Measurements from ENCODE around the gene LSAMP. TPM values are rescaled to one million over a fixed set of nuclear protein-coding genes. Genes with fewer than 3 reads are reported as not detected.

LSAMP gene
- polyA plus RNA-seq, 1 of the 3 experiments (the other 2 are of a cell fraction) = 6.6 TPM

GRCh38 chr3:116069024-116069423, 376.3 kb downstream of the LSAMP start:
- H3K27me3 ChIP-seq (ENCODE audit: insufficient read depth) = no peaks in the 10 kb centered on the region
- no peaks in the 10 kb centered on the region for H3K36me3 ChIP-seq (replicated peaks in 1 of 2; ENCODE audit: control insufficient read depth in 1 of 2, insufficient read depth in 2 of 2, low read length in 1 of 2)
- no peaks in the 10 kb centered on the region for H3K9me3 ChIP-seq
- no peaks in the 10 kb centered on the region for H3F3A ChIP-seq (replicated peaks; ENCODE audit: insufficient read depth)
- H3K9me2 ChIP-seq = no peaks in the 10 kb centered on the region
- no peak overlapping the region for H3K4me2 ChIP-seq
- TF ChIP-seq, protein P1, sequence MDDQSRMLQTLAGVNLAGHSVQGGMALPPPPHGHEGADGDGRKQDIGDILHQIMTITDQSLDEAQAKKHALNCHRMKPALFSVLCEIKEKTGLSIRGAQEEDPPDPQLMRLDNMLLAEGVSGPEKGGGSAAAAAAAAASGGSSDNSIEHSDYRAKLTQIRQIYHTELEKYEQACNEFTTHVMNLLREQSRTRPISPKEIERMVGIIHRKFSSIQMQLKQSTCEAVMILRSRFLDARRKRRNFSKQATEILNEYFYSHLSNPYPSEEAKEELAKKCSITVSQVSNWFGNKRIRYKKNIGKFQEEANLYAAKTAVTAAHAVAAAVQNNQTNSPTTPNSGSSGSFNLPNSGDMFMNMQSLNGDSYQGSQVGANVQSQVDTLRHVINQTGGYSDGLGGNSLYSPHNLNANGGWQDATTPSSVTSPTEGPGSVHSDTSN (IDR thresholded peaks at IDR 0.05) = no peak
- no peak for TF ChIP-seq FOXJ3 (CRISPR knock-in tag; IDR thresholded peaks at IDR 0.05)
- no peak for TF ChIP-seq CHD2 (IDR thresholded peaks at IDR 0.05; ENCODE audit: low read length, partially characterized antibody)
- no peak for TF ChIP-seq RCOR1 (IDR thresholded peaks at IDR 0.05; ENCODE audit: low read length)
- TF ChIP-seq, protein P2, sequence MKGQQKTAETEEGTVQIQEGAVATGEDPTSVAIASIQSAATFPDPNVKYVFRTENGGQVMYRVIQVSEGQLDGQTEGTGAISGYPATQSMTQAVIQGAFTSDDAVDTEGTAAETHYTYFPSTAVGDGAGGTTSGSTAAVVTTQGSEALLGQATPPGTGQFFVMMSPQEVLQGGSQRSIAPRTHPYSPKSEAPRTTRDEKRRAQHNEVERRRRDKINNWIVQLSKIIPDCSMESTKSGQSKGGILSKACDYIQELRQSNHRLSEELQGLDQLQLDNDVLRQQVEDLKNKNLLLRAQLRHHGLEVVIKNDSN (IDR thresholded peaks at IDR 0.05; ENCODE audit: borderline replicate concordance, low read depth) = no peak
- TF ChIP-seq FOXM1 (IDR thresholded peaks at IDR 0.05; ENCODE audit: low read depth) = no peak
- TF ChIP-seq, protein P3, sequence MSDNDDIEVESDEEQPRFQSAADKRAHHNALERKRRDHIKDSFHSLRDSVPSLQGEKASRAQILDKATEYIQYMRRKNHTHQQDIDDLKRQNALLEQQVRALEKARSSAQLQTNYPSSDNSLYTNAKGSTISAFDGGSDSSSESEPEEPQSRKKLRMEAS (IDR thresholded peaks at IDR 0.05; ENCODE audit: low read depth) = no peak
- TF ChIP-seq ELF1 (IDR thresholded peaks at IDR 0.05) = no peak
- no peak for TF ChIP-seq SMC3 (IDR thresholded peaks at IDR 0.05; ENCODE audit: low read depth, low read length)
- no peak for TF ChIP-seq RXRA (IDR thresholded peaks at IDR 0.05; ENCODE audit: borderline replicate concordance, low read depth)
- TF ChIP-seq YY1 (IDR thresholded peaks at IDR 0.05; ENCODE audit: low read depth) = no peak
- TF ChIP-seq GABPA (IDR thresholded peaks at IDR 0.05; ENCODE audit: low read depth) = no peak
- peaks cover 0 to 9% of the 10 kb centered on the region in 2 experiments; a peak in 1 of 4 replicates for H3K4me1 ChIP-seq (ENCODE audit: control insufficient read depth in 1 of 2, insufficient read depth in 2 of 2, low read depth in 1 of 2, low read length in 1 of 2)
- no peak overlapping the region for H3K27ac ChIP-seq (ENCODE audit: low read depth in 2 of 2, low read length in 1 of 2)
- H3K79me2 ChIP-seq (ENCODE audit: insufficient read depth) = no peaks in the 10 kb centered on the region
- H4K20me1 ChIP-seq (ENCODE audit: insufficient read depth) = no peaks in the 10 kb centered on the region
- 80% methylated on average over 4 of the region's 4 CpGs for WGBS (ENCODE audit: low lambda C conversion rate)
- ChIA-PET CTCF (no interaction called here), POLR2A (no interaction called here)
- no peak overlapping the region for H3K9ac ChIP-seq
- no peak overlapping the region for H2AFZ ChIP-seq (ENCODE audit: low read depth)
- DNase-seq = no peak
- H3K4me3 ChIP-seq (ENCODE audit: low read depth in 2 of 2, low read length in 1 of 2) = no peak overlapping the region

DNA sequence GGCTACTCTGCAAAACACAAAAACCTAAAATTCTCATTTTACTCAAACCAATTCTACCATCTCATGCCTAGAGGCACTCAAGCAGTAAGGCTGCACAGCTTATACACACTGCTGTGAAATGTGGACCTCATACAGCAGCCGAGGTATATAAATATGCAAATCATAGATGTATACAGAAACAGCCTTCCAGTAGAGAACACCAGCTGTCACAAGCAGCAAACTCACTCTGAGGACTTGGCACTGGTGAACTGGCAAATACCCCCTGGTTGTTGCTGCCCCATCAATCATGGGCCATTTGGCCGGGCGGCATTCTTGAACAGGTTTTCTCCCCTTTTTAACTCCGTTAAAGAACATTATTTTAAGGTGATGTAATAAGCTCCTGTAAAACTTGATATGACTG, 378.0 kb downstream of the LSAMP start:
- Histone ChIP-seq H3F3A (replicated peaks; ENCODE audit: insufficient read depth) (no peaks in the 10 kb centered on the region), H3K79me2 (ENCODE audit: insufficient read depth) (no peaks in the 10 kb centered on the region), H3K4me2 (no peak overlapping the region), H3K27ac (ENCODE audit: low read depth in 2 of 2, low read length in 1 of 2) (no peak overlapping the region), H3K4me1 (ENCODE audit: control insufficient read depth in 1 of 2, insufficient read depth in 2 of 2, low read depth in 1 of 2, low read length in 1 of 2) (peaks cover 0 to 9% of the 10 kb centered on the region in 2 experiments; a peak in 1 of 4 replicates), H3K9me2 (no peaks in the 10 kb centered on the region), H3K4me3 (ENCODE audit: low read depth in 2 of 2, low read length in 1 of 2) (no peak overlapping the region), H3K9ac (no peak overlapping the region), H3K36me3 (replicated peaks in 1 of 2; ENCODE audit: control insufficient read depth in 1 of 2, insufficient read depth in 2 of 2, low read length in 1 of 2) (no peaks in the 10 kb centered on the region), H4K20me1 (ENCODE audit: insufficient read depth) (no peaks in the 10 kb centered on the region), H2AFZ (ENCODE audit: low read depth) (no peak overlapping the region), H3K27me3 (ENCODE audit: insufficient read depth) (no peaks in the 10 kb centered on the region), H3K9me3 (no peaks in the 10 kb centered on the region)
- 86% methylated on average over 4 of the region's 4 CpGs for WGBS (ENCODE audit: low lambda C conversion rate)
- no peak for DNase-seq
- ChIA-PET CTCF (interaction anchor here (1.5 kb wide), 1 partner anchor 10 kb away, joined by 3 read pairs; no protein-coding TSS in a partner anchor), POLR2A (no interaction called here)
- TF ChIP-seq NRF1 (IDR thresholded peaks at IDR 0.05; ENCODE audit: low read depth, low read length) = no peak
- no peak for TF ChIP-seq MEF2A (IDR thresholded peaks at IDR 0.05; ENCODE audit: borderline replicate concordance, low read depth)
- TF ChIP-seq POLR2AphosphoS5 (IDR thresholded peaks at IDR 0.05; ENCODE audit: low read depth, low read length) = no peak
- no peak for TF ChIP-seq FOSL2 (IDR thresholded peaks at IDR 0.05; ENCODE audit: borderline replicate concordance, low read depth)
- no peak for TF ChIP-seq ELF1 (IDR thresholded peaks at IDR 0.05)
- no peak for TF ChIP-seq EZH2phosphoT487 (IDR thresholded peaks at IDR 0.05; ENCODE audit: borderline replicate concordance, low read depth)
- no peak for TF ChIP-seq GATA2 (CRISPR knock-in tag; IDR thresholded peaks at IDR 0.05)
- TF ChIP-seq SIN3A (IDR thresholded peaks at IDR 0.05; ENCODE audit: borderline replicate concordance, low read depth, low read length) = no peak
- TF ChIP-seq, protein P4, sequence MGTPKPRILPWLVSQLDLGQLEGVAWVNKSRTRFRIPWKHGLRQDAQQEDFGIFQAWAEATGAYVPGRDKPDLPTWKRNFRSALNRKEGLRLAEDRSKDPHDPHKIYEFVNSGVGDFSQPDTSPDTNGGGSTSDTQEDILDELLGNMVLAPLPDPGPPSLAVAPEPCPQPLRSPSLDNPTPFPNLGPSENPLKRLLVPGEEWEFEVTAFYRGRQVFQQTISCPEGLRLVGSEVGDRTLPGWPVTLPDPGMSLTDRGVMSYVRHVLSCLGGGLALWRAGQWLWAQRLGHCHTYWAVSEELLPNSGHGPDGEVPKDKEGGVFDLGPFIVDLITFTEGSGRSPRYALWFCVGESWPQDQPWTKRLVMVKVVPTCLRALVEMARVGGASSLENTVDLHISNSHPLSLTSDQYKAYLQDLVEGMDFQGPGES (IDR thresholded peaks at IDR 0.05; ENCODE audit: low read depth, low read length) = no peak
- TF ChIP-seq, protein P2 (IDR thresholded peaks at IDR 0.05; ENCODE audit: borderline replicate concordance, low read depth) = no peak
- no peak for TF ChIP-seq TAF1 (IDR thresholded peaks at IDR 0.05; ENCODE audit: borderline replicate concordance, low read depth, low read length)
- no peak for TF ChIP-seq RFX5 (IDR thresholded peaks at IDR 0.05; ENCODE audit: low read length)
- TF ChIP-seq NFIC (IDR thresholded peaks at IDR 0.05; ENCODE audit: borderline replicate concordance) = no peak
- TF ChIP-seq, protein P5, sequence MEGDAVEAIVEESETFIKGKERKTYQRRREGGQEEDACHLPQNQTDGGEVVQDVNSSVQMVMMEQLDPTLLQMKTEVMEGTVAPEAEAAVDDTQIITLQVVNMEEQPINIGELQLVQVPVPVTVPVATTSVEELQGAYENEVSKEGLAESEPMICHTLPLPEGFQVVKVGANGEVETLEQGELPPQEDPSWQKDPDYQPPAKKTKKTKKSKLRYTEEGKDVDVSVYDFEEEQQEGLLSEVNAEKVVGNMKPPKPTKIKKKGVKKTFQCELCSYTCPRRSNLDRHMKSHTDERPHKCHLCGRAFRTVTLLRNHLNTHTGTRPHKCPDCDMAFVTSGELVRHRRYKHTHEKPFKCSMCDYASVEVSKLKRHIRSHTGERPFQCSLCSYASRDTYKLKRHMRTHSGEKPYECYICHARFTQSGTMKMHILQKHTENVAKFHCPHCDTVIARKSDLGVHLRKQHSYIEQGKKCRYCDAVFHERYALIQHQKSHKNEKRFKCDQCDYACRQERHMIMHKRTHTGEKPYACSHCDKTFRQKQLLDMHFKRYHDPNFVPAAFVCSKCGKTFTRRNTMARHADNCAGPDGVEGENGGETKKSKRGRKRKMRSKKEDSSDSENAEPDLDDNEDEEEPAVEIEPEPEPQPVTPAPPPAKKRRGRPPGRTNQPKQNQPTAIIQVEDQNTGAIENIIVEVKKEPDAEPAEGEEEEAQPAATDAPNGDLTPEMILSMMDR (IDR thresholded peaks at IDR 0.05) = no peak
- no peak for TF ChIP-seq SMC3 (IDR thresholded peaks at IDR 0.05; ENCODE audit: low read depth, low read length)
- no peak for TF ChIP-seq MXI1 (IDR thresholded peaks at IDR 0.05; ENCODE audit: low read depth, low read length)

All from SK-N-SH (cell line).